Measurements from ENCODE around the gene ADGRV1.

Gene ADGRV1

DNA sequence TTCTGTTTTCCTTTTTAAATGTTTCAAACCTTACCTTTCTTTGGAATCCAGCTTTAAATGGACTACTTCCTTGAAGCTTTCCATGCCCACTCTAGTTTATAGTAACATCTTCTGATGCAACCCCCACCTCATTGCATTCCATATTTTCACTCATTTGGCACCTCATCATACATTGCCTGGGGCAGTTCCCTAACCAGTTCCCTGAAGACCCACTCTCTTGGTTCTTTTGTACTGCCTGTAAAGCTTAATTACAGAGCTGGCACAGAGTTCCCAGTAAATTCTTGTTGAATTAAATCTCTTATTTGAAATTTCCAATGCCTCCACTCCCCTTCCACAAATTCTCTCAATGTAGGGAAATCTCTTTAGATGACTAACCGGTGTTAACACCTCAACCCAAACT lies 567.3 kb downstream of the ADGRV1 start:
- TF ChIP-seq FOXM1 (IDR thresholded peaks at IDR 0.05; ENCODE audit: borderline replicate concordance, low read depth) = no peak
- no peak for TF ChIP-seq YY1 (IDR thresholded peaks at IDR 0.05; ENCODE audit: low read depth)
- TF ChIP-seq RAD21 (IDR thresholded peaks at IDR 0.05; ENCODE audit: low read depth) = no peak
- no peak for TF ChIP-seq TCF12 (IDR thresholded peaks at IDR 0.05; ENCODE audit: low read depth)
- TF ChIP-seq CREB1 (IDR thresholded peaks at IDR 0.05; ENCODE audit: low read depth) = no peak
- TF ChIP-seq, protein P1, sequence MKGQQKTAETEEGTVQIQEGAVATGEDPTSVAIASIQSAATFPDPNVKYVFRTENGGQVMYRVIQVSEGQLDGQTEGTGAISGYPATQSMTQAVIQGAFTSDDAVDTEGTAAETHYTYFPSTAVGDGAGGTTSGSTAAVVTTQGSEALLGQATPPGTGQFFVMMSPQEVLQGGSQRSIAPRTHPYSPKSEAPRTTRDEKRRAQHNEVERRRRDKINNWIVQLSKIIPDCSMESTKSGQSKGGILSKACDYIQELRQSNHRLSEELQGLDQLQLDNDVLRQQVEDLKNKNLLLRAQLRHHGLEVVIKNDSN (IDR thresholded peaks at IDR 0.05) = no peak
- TF ChIP-seq ZBTB7A (IDR thresholded peaks at IDR 0.05; ENCODE audit: low read depth) = no peak
- TF ChIP-seq NFIC (IDR thresholded peaks at IDR 0.05) = no peak
- TF ChIP-seq EP300 (IDR thresholded peaks at IDR 0.05; ENCODE audit: borderline replicate concordance) = no peak
- no peak for TF ChIP-seq TAF1 (IDR thresholded peaks at IDR 0.05; ENCODE audit: low read depth)
- no peak for TF ChIP-seq EGR1 (IDR thresholded peaks at IDR 0.05)
- no peak for TF ChIP-seq TEAD4 (IDR thresholded peaks at IDR 0.05)
- no peak for TF ChIP-seq CEBPB (IDR thresholded peaks at IDR 0.05)
- no peak for TF ChIP-seq MAX (IDR thresholded peaks at IDR 0.05)

GRCh38 chr5:91126448-91126847 lies 567.9 kb downstream of the ADGRV1 start:
- TF ChIP-seq TEAD4 (IDR thresholded peaks at IDR 0.05) (no peak), TAF1 (IDR thresholded peaks at IDR 0.05; ENCODE audit: low read depth) (no peak), EGR1 (IDR thresholded peaks at IDR 0.05) (no peak), TCF12 (IDR thresholded peaks at IDR 0.05; ENCODE audit: low read depth) (no peak), NFIC (IDR thresholded peaks at IDR 0.05) (no peak), FOXM1 (IDR thresholded peaks at IDR 0.05; ENCODE audit: borderline replicate concordance, low read depth) (no peak), ZBTB7A (IDR thresholded peaks at IDR 0.05; ENCODE audit: low read depth) (no peak), YY1 (IDR thresholded peaks at IDR 0.05; ENCODE audit: low read depth) (no peak)

DNA sequence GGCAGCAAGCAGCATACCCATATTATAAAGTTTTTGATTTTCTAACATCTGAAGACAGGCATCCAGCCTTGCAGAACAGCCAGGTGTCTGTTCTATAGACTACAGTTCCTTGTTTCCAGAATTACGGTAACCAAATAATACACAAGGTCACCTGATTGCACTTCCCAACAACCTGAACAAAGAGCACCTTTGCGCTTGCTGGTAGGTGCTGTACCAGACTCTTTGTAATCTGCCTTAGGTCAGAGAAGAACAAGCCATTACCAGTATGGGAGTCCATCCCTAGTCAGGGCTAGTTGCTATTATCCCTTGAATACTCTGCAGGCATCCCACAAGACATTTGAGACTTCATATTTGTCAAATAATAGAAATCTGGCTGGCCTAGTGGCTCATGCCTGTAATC lies 568.3 kb downstream of the ADGRV1 start:
- TF ChIP-seq CREB1 (IDR thresholded peaks at IDR 0.05; ENCODE audit: low read depth) (no peak), CEBPB (IDR thresholded peaks at IDR 0.05) (no peak), ZBTB7A (IDR thresholded peaks at IDR 0.05; ENCODE audit: low read depth) (no peak)
- TF ChIP-seq, protein P1 (IDR thresholded peaks at IDR 0.05) = no peak

DNA sequence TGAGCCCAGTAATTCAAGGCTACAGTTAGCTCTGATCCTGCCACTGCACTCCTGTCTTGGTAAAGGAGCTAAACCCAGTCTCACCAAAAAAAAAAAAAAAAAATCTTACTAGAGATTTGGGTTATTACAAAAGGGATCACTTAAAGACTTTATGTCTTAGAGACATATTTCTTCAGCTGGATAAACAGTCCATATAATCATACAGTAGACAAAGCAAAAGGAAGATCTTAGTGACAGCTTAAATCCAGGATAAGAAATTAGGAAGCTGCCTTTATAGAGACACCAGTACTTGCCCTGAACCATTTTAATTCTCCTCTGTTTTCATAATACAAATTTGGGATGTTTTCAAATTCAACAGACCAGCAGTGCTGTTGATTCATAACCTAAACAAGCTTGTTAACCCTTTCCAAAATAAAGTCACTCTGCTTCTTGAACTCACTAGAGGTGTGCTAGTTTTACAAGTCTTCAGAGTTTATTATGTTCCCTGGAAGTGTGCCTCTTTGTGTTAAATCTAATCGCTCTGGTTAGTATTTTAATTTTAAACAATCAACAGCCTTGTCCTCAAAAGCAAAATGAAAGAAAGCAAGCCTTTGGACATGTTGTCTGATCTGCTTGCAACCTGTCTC lies 569.0 kb downstream of the ADGRV1 start:
- TF ChIP-seq RAD21 (IDR thresholded peaks at IDR 0.05; ENCODE audit: low read depth) (no peak), ZBTB7A (IDR thresholded peaks at IDR 0.05; ENCODE audit: low read depth) (no peak), FOXM1 (IDR thresholded peaks at IDR 0.05; ENCODE audit: borderline replicate concordance, low read depth) (no peak), TCF12 (IDR thresholded peaks at IDR 0.05; ENCODE audit: low read depth) (no peak), TEAD4 (IDR thresholded peaks at IDR 0.05) (no peak), YY1 (IDR thresholded peaks at IDR 0.05; ENCODE audit: low read depth) (no peak), MAX (IDR thresholded peaks at IDR 0.05) (no peak), CREB1 (IDR thresholded peaks at IDR 0.05; ENCODE audit: low read depth) (no peak)
- TF ChIP-seq, protein P1 (IDR thresholded peaks at IDR 0.05) = no peak

GRCh38 chr5:91128604-91129003 lies 570.0 kb downstream of the ADGRV1 start:
- TF ChIP-seq YY1 (IDR thresholded peaks at IDR 0.05; ENCODE audit: low read depth) (no peak), MAX (IDR thresholded peaks at IDR 0.05) (no peak), TAF1 (IDR thresholded peaks at IDR 0.05; ENCODE audit: low read depth) (no peak), TEAD4 (IDR thresholded peaks at IDR 0.05) (no peak), CEBPB (IDR thresholded peaks at IDR 0.05) (no peak), FOXM1 (IDR thresholded peaks at IDR 0.05; ENCODE audit: borderline replicate concordance, low read depth) (no peak), NFIC (IDR thresholded peaks at IDR 0.05) (no peak), ZBTB7A (IDR thresholded peaks at IDR 0.05; ENCODE audit: low read depth) (no peak), EP300 (IDR thresholded peaks at IDR 0.05; ENCODE audit: borderline replicate concordance) (no peak), TCF12 (IDR thresholded peaks at IDR 0.05; ENCODE audit: low read depth) (no peak), EGR1 (IDR thresholded peaks at IDR 0.05) (no peak), CREB1 (IDR thresholded peaks at IDR 0.05; ENCODE audit: low read depth) (no peak), RAD21 (IDR thresholded peaks at IDR 0.05; ENCODE audit: low read depth) (no peak)
- TF ChIP-seq, protein P2, sequence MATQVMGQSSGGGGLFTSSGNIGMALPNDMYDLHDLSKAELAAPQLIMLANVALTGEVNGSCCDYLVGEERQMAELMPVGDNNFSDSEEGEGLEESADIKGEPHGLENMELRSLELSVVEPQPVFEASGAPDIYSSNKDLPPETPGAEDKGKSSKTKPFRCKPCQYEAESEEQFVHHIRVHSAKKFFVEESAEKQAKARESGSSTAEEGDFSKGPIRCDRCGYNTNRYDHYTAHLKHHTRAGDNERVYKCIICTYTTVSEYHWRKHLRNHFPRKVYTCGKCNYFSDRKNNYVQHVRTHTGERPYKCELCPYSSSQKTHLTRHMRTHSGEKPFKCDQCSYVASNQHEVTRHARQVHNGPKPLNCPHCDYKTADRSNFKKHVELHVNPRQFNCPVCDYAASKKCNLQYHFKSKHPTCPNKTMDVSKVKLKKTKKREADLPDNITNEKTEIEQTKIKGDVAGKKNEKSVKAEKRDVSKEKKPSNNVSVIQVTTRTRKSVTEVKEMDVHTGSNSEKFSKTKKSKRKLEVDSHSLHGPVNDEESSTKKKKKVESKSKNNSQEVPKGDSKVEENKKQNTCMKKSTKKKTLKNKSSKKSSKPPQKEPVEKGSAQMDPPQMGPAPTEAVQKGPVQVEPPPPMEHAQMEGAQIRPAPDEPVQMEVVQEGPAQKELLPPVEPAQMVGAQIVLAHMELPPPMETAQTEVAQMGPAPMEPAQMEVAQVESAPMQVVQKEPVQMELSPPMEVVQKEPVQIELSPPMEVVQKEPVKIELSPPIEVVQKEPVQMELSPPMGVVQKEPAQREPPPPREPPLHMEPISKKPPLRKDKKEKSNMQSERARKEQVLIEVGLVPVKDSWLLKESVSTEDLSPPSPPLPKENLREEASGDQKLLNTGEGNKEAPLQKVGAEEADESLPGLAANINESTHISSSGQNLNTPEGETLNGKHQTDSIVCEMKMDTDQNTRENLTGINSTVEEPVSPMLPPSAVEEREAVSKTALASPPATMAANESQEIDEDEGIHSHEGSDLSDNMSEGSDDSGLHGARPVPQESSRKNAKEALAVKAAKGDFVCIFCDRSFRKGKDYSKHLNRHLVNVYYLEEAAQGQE (IDR thresholded peaks at IDR 0.05; ENCODE audit: low read depth) = no peak
- TF ChIP-seq, protein P1 (IDR thresholded peaks at IDR 0.05) = no peak

- TF ChIP-seq TCF12 (IDR thresholded peaks at IDR 0.05; ENCODE audit: low read depth) = no peak
- TF ChIP-seq TEAD4 (IDR thresholded peaks at IDR 0.05) = no peak
- TF ChIP-seq, protein P2 (IDR thresholded peaks at IDR 0.05; ENCODE audit: low read depth) = no peak
- TF ChIP-seq FOXM1 (IDR thresholded peaks at IDR 0.05; ENCODE audit: borderline replicate concordance, low read depth) = no peak
- no peak for TF ChIP-seq ZBTB7A (IDR thresholded peaks at IDR 0.05; ENCODE audit: low read depth)
- TF ChIP-seq CEBPB (IDR thresholded peaks at IDR 0.05) = no peak
- TF ChIP-seq EP300 (IDR thresholded peaks at IDR 0.05; ENCODE audit: borderline replicate concordance) = no peak
- TF ChIP-seq MAX (IDR thresholded peaks at IDR 0.05) = no peak
- no peak for TF ChIP-seq NFIC (IDR thresholded peaks at IDR 0.05)
- no peak for TF ChIP-seq RAD21 (IDR thresholded peaks at IDR 0.05; ENCODE audit: low read depth)
- TF ChIP-seq YY1 (IDR thresholded peaks at IDR 0.05; ENCODE audit: low read depth) = no peak
- no peak for TF ChIP-seq EGR1 (IDR thresholded peaks at IDR 0.05)
Observed at GRCh38 chr5:91129748-91130147, 571.2 kb downstream of the ADGRV1 start.
